GM23248 (cell line): Measurements from ENCODE around the gene DOCK3.

Source experiments
- EZH2 ChIP-seq: fragments of 200-600 bp; sonication (generic); IDR thresholded peaks from 2 replicates; pipeline ENCODE4 v1.6.1; 2018; ENCODE audit warnings: antibody characterized with exemption, mild to moderate bottlenecking; ENCODE audit not compliant: insufficient read depth, poor library complexity, severe bottlenecking
- EZH2phosphoT487 ChIP-seq: fragments of 200-600 bp; sonication (generic); IDR thresholded peaks from 2 replicates; pipeline ENCODE4 v1.6.1; 2018; ENCODE audit warnings: antibody characterized with exemption, moderate library complexity, mild to moderate bottlenecking, low read depth; ENCODE audit not compliant: insufficient read depth

DNA sequence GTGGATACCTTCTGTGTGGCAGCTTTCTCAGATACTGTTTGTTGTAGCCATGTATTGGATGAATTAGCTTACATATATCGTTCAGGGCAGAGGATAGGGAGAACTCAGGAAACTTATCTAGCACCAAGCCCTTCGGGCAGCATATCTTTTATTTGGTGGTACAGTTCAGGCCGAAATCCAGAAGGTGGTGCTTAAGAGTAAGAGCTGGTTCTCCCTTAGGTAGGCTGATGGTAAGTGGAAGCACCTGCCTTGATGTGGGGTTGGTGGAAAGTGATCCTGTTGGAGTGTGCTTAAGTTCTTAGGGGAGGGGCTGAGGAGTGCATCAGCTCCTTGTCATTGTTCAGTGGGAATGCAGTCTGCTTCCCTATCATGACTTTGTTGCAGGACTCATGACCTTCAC, 187.5 kb downstream of the DOCK3 start:
- TF ChIP-seq EZH2, result no peak
- TF ChIP-seq EZH2phosphoT487, result no peak
